H1 (cell line): ENCODE measurements around the gene PSMD5. TPM values are rescaled to one million over a fixed set of nuclear protein-coding genes. Genes with fewer than 3 reads are reported as not detected.

Experiments
- CTCF ChIA-PET: fragments of 300-600 bp; sonication (Branson Sonifier 250); formaldehyde crosslinking; loops from one replicate; lab custom pipeline; 2021; ENCODE audit not compliant: partially characterized antibody; lab: Charles Lee
- POLR2A ChIA-PET: fragments of 300-600 bp; sonication (Branson Sonifier 250); formaldehyde crosslinking; loops from one replicate; lab custom pipeline; 2021; ENCODE audit warnings: inconsistent platforms; ENCODE audit not compliant: partially characterized antibody; lab: Charles Lee
- DNase-seq, 2 experiments: peaks; one replicate each; pipeline versions ENCODE4 v3.0.0 to v3.0.0-alpha.2; 2010 to 2022; ENCODE audit warnings: low spot score in 2 of 2, low read depth in 1 of 2, mixed read lengths in 1 of 2
- FAIRE-seq: peaks from 2 replicates; lab custom pipeline; 2011; peaks lifted over from hg19 to GRCh38; lab: Jason Lieb, UNC
- H2AFZ ChIP-seq: 2 replicates; pipeline ENCODE4 v1.8.1; 2012; ENCODE audit warnings: low read length, inconsistent platforms
- H2AK5ac ChIP-seq: 2 replicates; pipeline ENCODE4 v1.6.1; 2013; ENCODE audit warnings: low read depth, low read length
- H2BK120ac ChIP-seq: replicated peaks from 2 replicates; pipeline ENCODE3; 2013; ENCODE audit warnings: low read depth, low read length, inconsistent platforms
- H2BK12ac ChIP-seq: 2 replicates; pipeline ENCODE4 v1.6.1; 2013; ENCODE audit warnings: low read depth, low read length
- H2BK15ac ChIP-seq: 2 replicates; pipeline ENCODE4 v1.6.1; 2013; ENCODE audit warnings: low read length
- H2BK20ac ChIP-seq: 2 replicates; pipeline ENCODE4 v1.6.1; 2013; ENCODE audit warnings: low read length
- H2BK5ac ChIP-seq: 2 replicates; pipeline ENCODE4 v1.6.1; 2013; ENCODE audit warnings: low read depth, low read length
- H3K14ac ChIP-seq: 2 replicates; pipeline ENCODE4 v1.6.1; 2013; ENCODE audit warnings: inconsistent platforms; ENCODE audit not compliant: insufficient read length
- H3K18ac ChIP-seq: 2 replicates; pipeline ENCODE4 v1.6.1; 2013; ENCODE audit warnings: low read length; ENCODE audit errors: extremely low read depth
- H3K23ac ChIP-seq: 2 replicates; pipeline ENCODE4 v1.6.1; 2013; ENCODE audit warnings: inconsistent platforms; ENCODE audit not compliant: insufficient read length
- H3K23me2 ChIP-seq: 2 replicates; pipeline ENCODE4 v1.6.1; 2013; ENCODE audit warnings: low read depth, low read length
- H3K27ac ChIP-seq: 2 replicates; pipeline ENCODE4 v1.6.1; 2011; ENCODE audit warnings: low read depth, low read length, inconsistent platforms
- H3K27me3 ChIP-seq, 4 experiments: replicated peaks in 1 of 4; 1 replicate in 1 of 4; 2 replicates in 3 of 4; pipeline versions ENCODE4 v1.6.1 to v1.8.1; 2011 to 2013; ENCODE audit warnings: low read length in 3 of 4, mild to moderate bottlenecking in 3 of 4, inconsistent platforms in 2 of 4, mixed read lengths in 2 of 4, moderate library complexity in 1 of 4; ENCODE audit not compliant: control insufficient read depth in 3 of 4, insufficient read depth in 3 of 4; ENCODE audit errors: extremely low read depth in 1 of 4
- H3K36me3 ChIP-seq, 4 experiments: 2 replicates each; pipeline versions ENCODE4 v1.6.1 to v1.8.1; 2011 to 2013; ENCODE audit warnings: mild to moderate bottlenecking in 4 of 4, low read length in 3 of 4, moderate library complexity in 2 of 4, control low read depth in 1 of 4, inconsistent platforms in 1 of 4; ENCODE audit not compliant: insufficient read depth in 4 of 4, control insufficient read depth in 2 of 4
- H3K4ac ChIP-seq: replicated peaks from 2 replicates; pipeline ENCODE3; 2013; ENCODE audit warnings: low read length, low read depth, mixed read lengths, inconsistent platforms; ENCODE audit not compliant: insufficient read length
- H3K4me1 ChIP-seq, 4 experiments: replicated peaks in 1 of 4; 1 replicate in 1 of 4; 2 replicates in 3 of 4; pipeline versions ENCODE4 v1.6.1 to v1.8.1; 2011 to 2013; ENCODE audit warnings: low read length in 3 of 4, inconsistent platforms in 2 of 4, mixed read lengths in 1 of 4; ENCODE audit not compliant: insufficient read depth in 4 of 4, control insufficient read depth in 3 of 4
- H3K4me2 ChIP-seq, 2 experiments: 2 replicates each; pipeline versions ENCODE4 v1.6.1 to v1.8.1; 2011 to 2013; ENCODE audit warnings: low read depth in 2 of 2, low read length in 2 of 2, control low read depth in 1 of 2, inconsistent platforms in 1 of 2, mild to moderate bottlenecking in 1 of 2; ENCODE audit not compliant: insufficient read depth in 1 of 2
- H3K4me3 ChIP-seq, 4 experiments: fragments of 200-600, 300-600 bp in 1 of 4; sonication (generic), shearing (Covaris generic), sonication (Bioruptor Twin) in 1 of 4; 2 replicates each; pipeline versions ENCODE4 v1.5.1 to v1.8.1; 2011 to 2016; ENCODE audit warnings: low read length in 4 of 4, low read depth in 3 of 4, control low read depth in 2 of 4, inconsistent platforms in 2 of 4, mild to moderate bottlenecking in 2 of 4, mixed read lengths in 1 of 4, moderate library complexity in 1 of 4; ENCODE audit not compliant: insufficient read depth in 2 of 4; ENCODE audit errors: extremely low read depth in 1 of 4
- H3K56ac ChIP-seq: replicated peaks from 2 replicates; pipeline ENCODE3; 2013; ENCODE audit warnings: low read depth, mild to moderate bottlenecking, mixed read lengths, low read length, inconsistent platforms; ENCODE audit not compliant: insufficient read length
- H3K79me1 ChIP-seq: 2 replicates; pipeline ENCODE4 v1.6.1; 2013; ENCODE audit warnings: low read depth, low read length, control low read depth
- H3K79me2 ChIP-seq, 2 experiments: 2 replicates each; pipeline versions ENCODE4 v1.6.1 to v1.8.1; 2012 to 2013; ENCODE audit warnings: low read length in 2 of 2, mild to moderate bottlenecking in 2 of 2, inconsistent platforms in 1 of 2; ENCODE audit not compliant: insufficient read depth in 2 of 2, control insufficient read depth in 1 of 2
- H3K9ac ChIP-seq, 4 experiments: replicated peaks in 1 of 4; 1 replicate in 1 of 4; 2 replicates in 3 of 4; pipeline versions ENCODE4 v1.6.1 to v1.8.1; 2011 to 2013; ENCODE audit warnings: low read depth in 3 of 4, low read length in 3 of 4, control low read depth in 2 of 4, mild to moderate bottlenecking in 2 of 4, moderate library complexity in 2 of 4, inconsistent platforms in 1 of 4; ENCODE audit errors: extremely low read depth in 1 of 4
- H3K9me3 ChIP-seq, 2 experiments: 2 replicates each; pipeline versions ENCODE4 v1.6.1 to v1.8.1; 2012 to 2013; ENCODE audit warnings: mild to moderate bottlenecking in 2 of 2, moderate library complexity in 2 of 2, control low read depth in 1 of 2, inconsistent platforms in 1 of 2, low read depth in 1 of 2, low read length in 1 of 2, mixed read lengths in 1 of 2; ENCODE audit not compliant: insufficient read depth in 2 of 2
- H4K20me1 ChIP-seq, 2 experiments: replicated peaks in 1 of 2; 2 replicates each; pipeline versions ENCODE3 to v1.8.1; 2011 to 2013; ENCODE audit warnings: inconsistent platforms in 2 of 2, low read length in 2 of 2, mild to moderate bottlenecking in 1 of 2; ENCODE audit not compliant: insufficient read depth in 2 of 2, control insufficient read depth in 1 of 2
- H4K5ac ChIP-seq: 2 replicates; pipeline ENCODE4 v1.6.1; 2013; ENCODE audit warnings: low read length, low read depth, mixed read lengths, inconsistent platforms; ENCODE audit not compliant: insufficient read length
- H4K8ac ChIP-seq: 2 replicates; pipeline ENCODE4 v1.8.0; 2013; ENCODE audit warnings: mild to moderate bottlenecking, moderate library complexity, low read length, inconsistent platforms; ENCODE audit not compliant: insufficient read depth; ENCODE audit errors: extremely low read depth
- H4K91ac ChIP-seq: replicated peaks from 2 replicates; pipeline ENCODE3; 2013; ENCODE audit warnings: low read length, mixed read lengths, inconsistent platforms; ENCODE audit not compliant: insufficient read length
- BCL11A ChIP-seq, 2 experiments: IDR thresholded peaks; one replicate each; pipeline ENCODE4 v1.6.1; 2011; ENCODE audit warnings: low read depth in 2 of 2, low read length in 2 of 2, mild to moderate bottlenecking in 2 of 2
- CBX5 ChIP-seq: fragments of 300-800, 300-1000 bp; sonication (generic); IDR thresholded peaks from 2 replicates; pipeline ENCODE4 v1.7.1; 2016; ENCODE audit warnings: antibody characterized with exemption, low read length, low read depth
- CTCF ChIP-seq, 3 experiments: IDR thresholded peaks; 1 replicate in 2 of 3; 2 replicates in 1 of 3; pipeline versions ENCODE4 v1.5.1 to v1.6.1; 2011; ENCODE audit warnings: low read length in 3 of 3, mild to moderate bottlenecking in 3 of 3, inconsistent platforms in 2 of 3, low read depth in 1 of 3, moderate library complexity in 1 of 3; ENCODE audit not compliant: insufficient read depth in 1 of 3; ENCODE audit errors: control extremely low read depth in 1 of 3
- EP300 ChIP-seq, 2 experiments: IDR thresholded peaks; 1 replicate in 1 of 2; 2 replicates in 1 of 2; pipeline ENCODE4 v1.6.1; 2011 to 2012; ENCODE audit warnings: low read depth in 2 of 2, low read length in 2 of 2, mild to moderate bottlenecking in 2 of 2, borderline replicate concordance in 1 of 2, inconsistent platforms in 1 of 2, moderate library complexity in 1 of 2
- NANOG ChIP-seq: IDR thresholded peaks from 2 replicates; pipeline ENCODE4 v1.6.1; 2011; ENCODE audit warnings: low read length, low read depth, mild to moderate bottlenecking, inconsistent platforms; ENCODE audit not compliant: insufficient read depth, poor library complexity, severe bottlenecking
- SIN3A ChIP-seq, 2 experiments: IDR thresholded peaks in 1 of 2; conservative IDR thresholded peaks in 1 of 2; 2 replicates each; pipeline ENCODE4 v1.6.1; 2011 to 2012; ENCODE audit warnings: low read length in 2 of 2, improper control_type of control experiment in 1 of 2, low read depth in 1 of 2, mild to moderate bottlenecking in 1 of 2
- SIRT6 ChIP-seq: IDR thresholded peaks from one replicate; pipeline ENCODE4 v1.7.1; 2012; ENCODE audit warnings: low read length, inconsistent platforms
- TAF1 ChIP-seq: IDR thresholded peaks from 2 replicates; pipeline ENCODE4 v1.6.1; 2011; ENCODE audit warnings: mild to moderate bottlenecking, low read depth, low read length
- TAF7 ChIP-seq: optimal IDR thresholded peaks from 2 replicates; pipeline ENCODE3; 2011; ENCODE audit warnings: low read depth, mild to moderate bottlenecking, inconsistent platforms, low read length, moderate library complexity, borderline replicate concordance
- TBP ChIP-seq: IDR thresholded peaks from 2 replicates; pipeline ENCODE4 v1.6.1; 2011; ENCODE audit warnings: low read depth, low read length, improper control_type of control experiment
- ZNF274 ChIP-seq: IDR thresholded peaks from 2 replicates; pipeline ENCODE4 v1.7.0; 2012; ENCODE audit warnings: low read length, borderline replicate concordance; ENCODE audit errors: extremely low read depth
- WGBS, 2 experiments: shearing (Covaris generic) in 1 of 2; methylation state at CpG; one replicate each; pipeline versions ENCODE4 v1.1.6 to v1.1.7; 2013 to 2015; ENCODE audit warnings: low lambda C conversion rate in 2 of 2, mixed read lengths in 2 of 2, inconsistent platforms in 1 of 2, low coverage in 1 of 2, missing lambda C conversion rate in 1 of 2; ENCODE audit not compliant: insufficient replicate concordance in 2 of 2, insufficient coverage in 1 of 2, insufficient read length in 1 of 2; ENCODE audit errors: extremely low coverage in 1 of 2, missing lambda C conversion rate in 1 of 2; 5-methylcytosine and 5-hydroxymethylcytosine counted together
- polyA plus RNA-seq, 7 experiments: library from polyadenylated mRNA; depleted of rRNA in 3 of 7; stranded (reverse) in 5 of 7; unstranded in 2 of 7; fragments of >200 nt in 5 of 7; fragments of 200-250 nt in 2 of 7; gene quantifications; 1 replicate in 5 of 7; 2 replicates in 1 of 7; 4 replicates in 1 of 7; pipeline versions ENCODE4 v1.2.1 to v1.2.3, GENCODE V29; 2011 to 2013; ENCODE audit warnings: missing spikeins in 2 of 7, mixed read lengths in 2 of 7
- total RNA-seq: library from RNA; stranded (reverse); fragmentation: NEBNext Ultra II Directional; extraction: Animal tissue kit (Norgen Biotek cat#: 25700); gene quantifications from 2 replicates; pipeline ENCODE4 v1.2.1, GENCODE V29; 2021

Gene PSMD5
- total and polyA plus RNA-seq, 2 of the 8 experiments (the other 6 are each of a cell fraction or from before 2014, with no cell fraction given): 19.2 to 30.5 TPM

- H3K9me3 ChIP-seq: no peaks in the 10 kb centered on the region
- no peak overlapping the region for H3K4ac ChIP-seq
- no peak overlapping the region for H2AFZ ChIP-seq
- H3K79me2 ChIP-seq: no peaks in the 10 kb centered on the region
- no peak overlapping the region for H3K9ac ChIP-seq
- ChIA-PET CTCF (interaction anchor here (1.0 to 10.5 kb wide), 5 partner anchors 13 to 115 kb away, joined by 3 to 108 read pairs (median 4); no protein-coding TSS in a partner anchor), POLR2A (interaction anchor here (8.4 kb wide), 1 partner anchor 12 kb away, joined by 61 read pairs; no protein-coding TSS in a partner anchor)
- peaks cover 0 to 12% (median 5%) of the 10 kb centered on the region in 4 experiments; a peak in 6 of 7 replicates for H3K4me1 ChIP-seq
- no peak overlapping the region for H2AK5ac ChIP-seq
- WGBS, 2 experiments: 90% methylated on average over 6 of the region's 6 CpGs; no CpG with 5 or more reads in 1 of the 2 experiments
- H2BK120ac ChIP-seq: no peak overlapping the region
- no peaks in the 10 kb centered on the region for H3K79me1 ChIP-seq
- H3K14ac ChIP-seq: no peak overlapping the region
- no peak overlapping the region for H3K56ac ChIP-seq
- H3K27ac ChIP-seq: no peak overlapping the region
- 0 out of 2 replicates have a peak overlapping the region, but pooled peaks have one; percentile 48 for H2BK20ac ChIP-seq
- FAIRE-seq: no peak
- no peak overlapping the region for H4K5ac ChIP-seq
- H3K36me3 ChIP-seq: no peaks in the 10 kb centered on the region; a peak in 2 of 8 replicates
- DNase-seq: no peak
- no peaks in the 10 kb centered on the region; a peak in 2 of 7 replicates for H3K27me3 ChIP-seq
- H2BK12ac ChIP-seq: no peak overlapping the region
- H3K4me2 ChIP-seq: no peak overlapping the region
- H2BK5ac ChIP-seq: no peak overlapping the region
- no peak overlapping the region for H4K91ac ChIP-seq
- no peak overlapping the region for H4K8ac ChIP-seq
- no peaks in the 10 kb centered on the region for H4K20me1 ChIP-seq
- H3K18ac ChIP-seq: no peak overlapping the region
- H3K23ac ChIP-seq: no peak overlapping the region
- no peak overlapping the region for H2BK15ac ChIP-seq
- no peaks in the 10 kb centered on the region for H3K23me2 ChIP-seq
- H3K4me3 ChIP-seq: no peak overlapping the region
- TF ChIP-seq EP300 (IDR thresholded peaks at IDR 0.05; ENCODE audit: borderline replicate concordance in 1 of 2, low read depth in 2 of 2, low read length in 2 of 2) (no peak), TAF1 (no peak), NANOG (no peak), SIN3A (conservative IDR thresholded peaks at IDR 0.05 in 1 of 2, IDR thresholded peaks at IDR 0.05 in 1 of 2; ENCODE audit: low read depth in 1 of 2, low read length in 2 of 2) (no peak), ZNF274 (no peak), CTCF (IDR thresholded peaks at IDR 0.05; ENCODE audit: control extremely low read depth in 1 of 3, insufficient read depth in 1 of 3, low read depth in 1 of 3, low read length in 3 of 3) (no peak), TAF7 (no peak), BCL11A (IDR thresholded peaks at IDR 0.05; ENCODE audit: low read depth in 2 of 2, low read length in 2 of 2) (no peak), TBP (no peak), CBX5 (no peak), SIRT6 (no peak)
Observed at GRCh38 chr9:120866651-120867050, 23.9 kb upstream of the PSMD5 start.
